GM18951 (cell line): ENCODE measurements around the gene NRAS.

ENCODE experiments used
- POLR2A ChIP-seq: IDR thresholded peaks from 4 replicates; pipeline ENCODE4 v1.6.1; 2011; ENCODE audit warnings: mild to moderate bottlenecking; ENCODE audit not compliant: insufficient read length, insufficient read depth; ENCODE audit errors: extremely low read depth
- in situ Hi-C: fragments of 300-500 bp; cut with MboI; formaldehyde crosslinking; loops from one replicate; pipeline ENCODE4 v1.12.0; 2022; ENCODE audit warnings: low sequenced_read_pairs, mixed read lengths, inconsistent platforms; ENCODE audit not compliant: unreplicated experiment

Gene NRAS

DNA sequence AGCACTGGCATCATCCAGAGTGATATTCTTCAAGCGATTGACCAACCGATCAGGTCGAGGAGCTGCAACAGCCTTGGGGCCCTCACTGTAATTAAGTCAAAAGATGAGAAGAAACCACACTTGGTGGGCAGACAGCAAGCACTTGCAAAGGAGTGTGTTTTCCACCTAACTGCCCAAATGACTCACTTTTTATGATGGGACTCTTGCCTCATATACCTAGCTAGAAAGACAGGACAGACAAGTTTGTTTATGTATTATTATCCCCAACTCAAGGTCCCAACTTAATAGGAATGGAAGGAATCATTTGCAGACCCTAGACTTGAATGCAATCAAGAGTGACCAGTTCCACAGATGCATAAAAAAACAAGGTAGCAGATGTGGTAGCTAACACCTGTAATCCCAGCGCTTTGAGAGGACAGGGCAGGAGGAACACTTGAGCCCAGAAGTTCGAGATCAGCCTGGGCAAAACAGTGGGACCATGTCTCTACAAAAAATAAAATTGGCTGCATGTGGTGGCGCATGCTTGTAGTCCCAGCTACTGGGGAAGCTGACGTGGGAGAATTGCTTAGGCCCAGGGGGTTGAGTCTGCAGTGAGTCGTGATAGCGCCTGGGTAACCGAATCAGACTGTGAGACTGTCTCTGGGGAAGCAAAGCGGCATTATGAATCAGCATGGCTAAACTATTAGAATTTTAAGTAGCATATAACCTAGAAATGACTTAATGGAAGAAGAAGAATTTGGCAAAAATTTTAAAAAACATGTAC is 2.3 kb upstream of the NRAS start:
- TF ChIP-seq POLR2A = no peak
- in situ Hi-C loops = no loop called here

DNA sequence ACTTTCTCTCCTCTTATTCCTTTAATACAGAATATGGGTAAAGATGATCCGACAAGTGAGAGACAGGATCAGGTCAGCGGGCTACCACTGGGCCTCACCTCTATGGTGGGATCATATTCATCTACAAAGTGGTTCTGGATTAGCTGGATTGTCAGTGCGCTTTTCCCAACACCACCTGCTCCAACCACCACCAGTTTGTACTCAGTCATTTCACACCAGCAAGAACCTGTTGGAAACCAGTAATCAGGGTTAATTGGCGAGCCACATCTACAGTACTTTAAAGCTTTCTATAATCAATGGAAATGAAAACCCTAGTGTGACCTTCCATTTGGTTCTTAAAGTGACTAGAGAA is 643 bp downstream of the NRAS start:
- TF ChIP-seq POLR2A = no peak
- in situ Hi-C loops = no loop called here

DNA sequence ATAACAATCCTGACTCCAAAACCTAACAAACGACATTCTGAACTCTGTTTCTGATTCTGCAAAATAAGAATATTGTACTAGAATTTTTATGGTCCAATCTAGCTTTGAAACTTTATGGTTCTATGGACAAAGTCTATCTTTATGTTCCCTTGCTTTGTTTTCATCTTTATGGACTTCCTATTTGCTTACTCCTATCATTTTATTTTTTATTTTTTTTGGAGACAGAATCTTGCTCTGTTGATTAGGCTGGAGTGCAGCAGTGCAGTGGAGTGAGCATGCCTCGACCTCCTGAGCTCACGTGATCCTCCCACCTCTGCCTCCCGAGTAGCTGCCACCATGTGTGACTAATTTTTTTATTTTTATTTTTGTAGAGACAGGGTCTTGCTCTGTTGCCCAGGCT is 3.6 kb downstream of the NRAS start:
- in situ Hi-C loops = no loop called here
- TF ChIP-seq POLR2A = no peak

DNA sequence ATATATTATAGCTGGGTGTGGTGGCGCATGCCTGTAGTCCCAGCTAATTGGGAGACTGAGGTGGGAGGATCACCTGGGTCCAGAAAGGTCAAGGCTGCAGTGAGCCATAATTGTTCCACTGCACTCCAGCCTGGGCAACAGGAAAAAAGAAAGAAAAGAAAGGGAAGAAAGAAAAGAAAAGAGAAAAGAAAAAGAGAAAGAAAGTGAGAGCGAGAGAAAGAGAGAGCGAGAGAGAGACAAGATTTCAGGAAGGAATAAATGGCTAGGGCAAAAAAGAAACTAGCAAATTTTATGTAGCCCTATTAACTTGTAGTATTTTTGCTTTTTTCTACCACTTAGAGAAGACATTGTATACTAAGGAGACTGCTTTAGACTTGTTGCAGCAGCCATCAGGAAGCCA is 6.2 kb downstream of the NRAS start:
- in situ Hi-C loops = no loop called here
- no peak for TF ChIP-seq POLR2A

DNA sequence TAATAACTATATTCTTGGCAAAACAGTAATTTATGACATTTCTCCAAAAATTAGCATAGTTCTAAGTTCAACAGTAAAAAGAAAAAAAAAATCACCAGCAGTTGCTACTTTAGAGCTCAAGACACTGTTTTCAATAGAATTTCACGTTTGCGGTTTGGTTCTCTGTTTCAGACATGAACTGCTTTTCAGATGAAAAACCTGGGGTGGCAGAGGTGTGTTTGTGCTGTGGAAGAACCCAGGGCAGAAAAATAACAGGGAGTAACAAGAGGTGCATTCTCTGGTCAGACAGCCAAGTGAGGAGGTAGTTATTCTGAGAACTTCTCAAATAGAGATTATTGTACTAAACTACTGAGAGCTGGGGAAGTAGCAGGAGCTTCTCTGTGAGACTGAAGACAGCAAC is 9.0 kb downstream of the NRAS start:
- in situ Hi-C loops = no loop called here
- TF ChIP-seq POLR2A = no peak

DNA sequence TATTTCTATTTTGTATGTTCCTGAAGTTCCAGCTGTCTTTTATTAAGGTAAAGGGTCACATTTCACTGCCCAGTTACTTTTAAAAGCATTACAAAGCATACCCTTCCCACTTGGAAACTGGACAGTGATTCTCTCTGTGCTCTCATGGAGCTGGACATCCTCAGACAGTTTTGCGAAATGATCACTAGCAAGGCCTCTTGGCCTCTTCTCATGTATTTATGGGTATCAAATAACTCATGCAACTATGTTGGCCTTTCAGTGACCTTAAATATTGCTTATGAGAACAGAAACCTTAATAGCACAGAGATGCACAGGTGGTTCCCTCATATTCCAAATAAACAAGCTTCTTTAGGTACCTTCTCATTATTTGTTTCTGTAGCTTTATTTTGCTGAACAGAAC is 13.3 kb downstream of the NRAS start:
- in situ Hi-C loops = no loop called here
- TF ChIP-seq POLR2A = no peak

DNA sequence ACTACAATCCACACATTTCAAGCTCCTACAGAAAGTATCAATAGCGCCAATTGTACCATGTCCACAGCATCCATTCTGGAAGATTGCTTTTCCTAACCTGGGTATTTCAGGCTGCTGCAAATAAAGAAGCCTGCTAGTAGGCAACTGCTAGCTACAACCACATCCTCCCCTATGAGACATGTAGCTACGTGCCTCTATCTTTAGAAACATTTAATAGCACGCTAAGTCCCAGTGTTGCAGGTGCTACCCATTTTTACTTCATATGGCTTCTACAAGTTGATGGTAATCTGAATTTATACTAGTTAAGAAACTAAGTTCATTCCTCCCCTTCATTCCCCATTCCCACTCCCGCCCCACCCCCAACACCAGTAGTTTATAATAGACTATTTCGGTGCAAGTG is 13.8 kb downstream of the NRAS start:
- in situ Hi-C loops = no loop called here
- no peak for TF ChIP-seq POLR2A

DNA sequence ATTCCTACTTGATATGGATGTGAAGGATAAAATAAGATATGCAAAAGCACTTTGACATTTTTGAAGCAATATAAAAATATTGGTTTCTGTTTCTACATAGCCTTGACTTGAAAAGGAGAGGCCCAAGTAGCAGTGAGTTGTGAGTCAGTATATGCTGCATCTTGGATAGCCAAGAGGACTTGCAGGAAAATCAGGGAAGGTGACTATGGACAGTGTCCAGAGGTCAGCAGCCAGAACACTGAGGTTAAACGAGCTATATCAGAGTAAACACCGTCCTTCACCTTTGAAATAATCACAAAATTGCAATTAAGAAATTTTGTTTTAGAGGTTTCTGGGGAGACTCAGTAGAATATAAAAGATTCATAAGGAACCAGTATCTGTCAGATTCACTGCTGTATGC is 14.6 kb downstream of the NRAS start:
- TF ChIP-seq POLR2A = no peak
- in situ Hi-C loops = no loop called here

DNA sequence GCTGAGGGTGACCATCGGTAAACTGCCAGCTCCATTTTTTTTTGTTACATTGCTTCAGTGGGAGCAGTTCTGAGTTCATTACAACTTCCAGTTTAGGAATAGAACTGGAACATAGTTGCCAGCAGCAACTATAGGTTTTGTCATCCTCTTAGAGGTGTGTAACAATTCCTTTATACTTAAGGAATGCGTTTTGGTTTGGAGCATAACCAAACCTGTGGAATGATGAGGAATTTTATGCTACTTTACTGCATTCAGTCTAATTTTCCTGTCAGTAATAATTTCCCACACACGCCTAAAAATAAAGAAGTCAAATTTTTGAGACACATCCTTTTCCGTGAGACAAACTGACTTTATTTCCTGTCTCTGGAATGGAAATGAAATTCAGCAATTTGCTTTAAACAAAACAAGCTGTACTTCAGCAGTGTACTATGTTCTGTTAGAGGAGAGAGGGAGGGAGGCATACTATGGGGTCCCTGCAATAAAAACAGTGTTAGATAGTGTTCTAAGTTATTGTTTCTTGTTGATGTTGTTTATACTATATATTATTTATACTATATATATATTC is 16.5 kb downstream of the NRAS start:
- in situ Hi-C loops = no loop called here
- TF ChIP-seq POLR2A = no peak

DNA sequence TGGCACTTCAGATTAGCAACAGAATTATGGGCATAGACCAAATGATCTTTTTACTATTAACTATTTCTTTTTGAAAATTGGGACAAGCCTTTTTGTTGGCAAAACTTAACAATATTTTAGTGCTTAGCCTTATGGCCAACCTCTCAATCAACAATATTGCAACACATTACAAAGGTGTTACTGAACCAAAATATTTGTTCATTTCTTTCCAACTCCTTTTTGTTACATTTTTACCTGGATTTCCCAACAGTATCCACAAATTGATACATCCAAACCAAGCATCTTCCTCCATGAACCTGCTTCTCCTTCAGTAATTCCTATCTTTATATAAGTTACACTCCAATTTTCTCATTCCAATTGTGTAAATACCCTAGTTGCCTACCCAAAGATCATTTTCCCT is 19.8 kb downstream of the NRAS start:
- TF ChIP-seq POLR2A = no peak
- in situ Hi-C loops = no loop called here

DNA sequence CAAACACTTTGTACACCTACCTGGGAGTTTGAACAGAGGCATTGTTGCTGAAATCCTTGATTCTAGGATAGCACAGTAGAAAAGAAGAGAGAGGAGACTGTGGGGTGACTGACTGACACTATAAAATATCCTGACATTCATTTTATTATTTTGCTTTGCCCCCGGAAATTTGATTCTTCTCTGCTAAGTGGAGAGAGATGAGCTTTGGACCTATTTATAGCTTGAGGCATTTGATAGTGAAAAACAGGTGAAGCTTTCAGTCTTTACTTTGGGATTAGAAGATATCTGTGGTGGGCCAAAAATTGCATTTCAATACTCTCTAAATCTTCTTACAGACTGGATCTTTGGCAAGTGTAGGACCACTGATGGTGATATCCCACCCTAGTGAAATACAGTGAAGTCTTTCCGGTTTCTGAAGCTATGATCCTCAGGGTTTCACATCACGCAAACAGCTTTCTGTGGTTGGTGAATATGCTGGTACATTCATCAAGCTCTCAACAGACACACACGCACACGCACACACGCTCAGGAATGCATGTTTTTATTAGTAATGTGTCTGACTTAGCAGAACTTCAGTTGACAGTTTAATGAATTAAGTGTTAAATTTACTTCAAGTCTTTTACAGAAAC is 21.0 kb downstream of the NRAS start, which contains the start of gene AMPD1:
Gene AMPD1, minus strand, starts transcription at position 117 of the 629 bp plus-strand sequence. Its CDS starts 75 bp downstream, at position 42.
- no peak for TF ChIP-seq POLR2A
- in situ Hi-C loops = no loop called here

DNA sequence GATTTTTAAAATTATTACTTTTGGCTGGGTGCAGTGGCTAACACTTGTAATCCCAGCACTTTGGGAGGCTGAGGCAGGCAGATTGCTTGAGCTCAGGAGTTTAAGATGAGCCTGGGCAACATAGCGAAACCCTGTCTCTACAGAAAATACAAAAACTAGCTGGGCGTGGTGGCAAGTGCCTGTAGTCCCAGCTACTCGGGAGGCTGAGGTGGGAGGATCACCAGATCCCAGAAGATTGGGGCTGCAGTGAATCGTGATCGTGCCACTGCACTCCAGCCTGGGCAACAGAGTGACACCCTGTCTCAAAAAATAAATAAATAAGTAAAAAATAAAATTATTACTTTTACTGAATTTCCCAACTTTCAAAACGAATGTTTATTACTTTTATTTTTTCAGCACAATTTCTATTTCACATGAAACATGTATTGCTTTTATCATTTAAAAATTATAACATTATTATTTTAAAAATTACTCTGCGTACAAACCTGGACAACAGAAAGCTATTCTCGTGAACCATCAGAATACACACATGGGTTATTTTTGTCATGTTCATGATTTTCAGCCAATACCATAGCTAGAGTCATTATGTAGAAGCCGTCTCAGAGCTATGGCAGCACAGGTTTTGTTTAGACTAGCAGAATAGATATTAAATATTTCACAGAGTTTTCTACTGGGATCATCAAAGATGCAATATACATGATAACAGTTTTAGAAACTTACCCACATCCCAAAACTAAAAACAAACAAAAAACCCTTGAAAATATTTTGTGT is 21.8 kb downstream of the NRAS start:
- in situ Hi-C loops = no loop called here
- no peak for TF ChIP-seq POLR2A

DNA sequence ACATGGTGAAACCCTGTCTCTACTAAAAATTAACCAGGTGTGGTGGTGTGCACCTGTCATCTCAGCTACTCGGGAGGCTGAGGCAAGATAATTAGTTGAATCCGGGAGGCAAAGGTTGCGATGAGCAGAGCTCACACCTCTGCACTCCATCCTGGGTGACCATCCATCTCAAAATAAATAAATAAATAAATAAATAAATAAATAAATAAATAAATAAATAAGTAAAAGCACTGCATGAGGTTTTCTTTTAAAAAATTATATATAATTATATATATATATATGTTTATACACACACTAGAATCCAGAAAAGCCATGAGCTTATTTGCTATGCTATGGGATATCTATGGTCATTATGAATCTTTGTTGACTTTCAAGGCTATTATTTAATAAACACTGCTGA is 23.6 kb downstream of the NRAS start:
- no peak for TF ChIP-seq POLR2A
- in situ Hi-C loops = no loop called here
